ENCODE measurements around the gene DMGDH. TPM values are rescaled to one million over a fixed set of nuclear protein-coding genes. Genes with fewer than 3 reads are reported as not detected.

Gene DMGDH
- total RNA-seq, 1 donor from 2014 or later: 0.36 TPM

DNA sequence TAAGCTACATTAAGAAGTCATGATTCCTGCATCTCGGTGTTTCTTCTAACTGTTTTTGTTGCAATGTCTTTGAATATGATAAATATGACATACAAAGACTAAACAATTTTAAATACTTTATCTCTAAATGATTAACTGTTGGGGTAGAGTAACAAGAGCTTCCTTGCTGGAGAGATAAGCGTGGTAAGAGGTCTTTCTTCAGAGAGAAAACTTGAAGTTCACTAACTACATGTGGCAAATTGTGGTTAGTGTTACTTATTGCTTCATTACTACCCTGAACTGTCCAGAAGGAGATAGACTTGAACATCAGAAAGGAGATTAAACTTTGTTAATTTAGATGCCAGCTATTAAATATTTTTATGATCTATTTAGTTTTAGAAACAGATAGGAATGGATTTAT, 77.3 kb downstream of the DMGDH start:
- TF ChIP-seq, protein P1, sequence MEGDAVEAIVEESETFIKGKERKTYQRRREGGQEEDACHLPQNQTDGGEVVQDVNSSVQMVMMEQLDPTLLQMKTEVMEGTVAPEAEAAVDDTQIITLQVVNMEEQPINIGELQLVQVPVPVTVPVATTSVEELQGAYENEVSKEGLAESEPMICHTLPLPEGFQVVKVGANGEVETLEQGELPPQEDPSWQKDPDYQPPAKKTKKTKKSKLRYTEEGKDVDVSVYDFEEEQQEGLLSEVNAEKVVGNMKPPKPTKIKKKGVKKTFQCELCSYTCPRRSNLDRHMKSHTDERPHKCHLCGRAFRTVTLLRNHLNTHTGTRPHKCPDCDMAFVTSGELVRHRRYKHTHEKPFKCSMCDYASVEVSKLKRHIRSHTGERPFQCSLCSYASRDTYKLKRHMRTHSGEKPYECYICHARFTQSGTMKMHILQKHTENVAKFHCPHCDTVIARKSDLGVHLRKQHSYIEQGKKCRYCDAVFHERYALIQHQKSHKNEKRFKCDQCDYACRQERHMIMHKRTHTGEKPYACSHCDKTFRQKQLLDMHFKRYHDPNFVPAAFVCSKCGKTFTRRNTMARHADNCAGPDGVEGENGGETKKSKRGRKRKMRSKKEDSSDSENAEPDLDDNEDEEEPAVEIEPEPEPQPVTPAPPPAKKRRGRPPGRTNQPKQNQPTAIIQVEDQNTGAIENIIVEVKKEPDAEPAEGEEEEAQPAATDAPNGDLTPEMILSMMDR (IDR thresholded peaks at IDR 0.05; ENCODE audit: unreplicated experiment): no peak
- Mint-ChIP-seq H3K36me3 (ENCODE audit: low read depth, unreplicated experiment) (no peaks in the 10 kb centered on the region), H3K27me3 (ENCODE audit: unreplicated experiment) (no peaks in the 10 kb centered on the region), H3K27ac (ENCODE audit: unreplicated experiment) (no peak overlapping the region), H3K4me1 (ENCODE audit: unreplicated experiment) (no peaks in the 10 kb centered on the region), H3K9me3 (ENCODE audit: unreplicated experiment) (no peaks in the 10 kb centered on the region), H3K4me3 (ENCODE audit: unreplicated experiment) (no peak overlapping the region)
- DNase-seq (ENCODE audit: low spot score): no peak

DNA sequence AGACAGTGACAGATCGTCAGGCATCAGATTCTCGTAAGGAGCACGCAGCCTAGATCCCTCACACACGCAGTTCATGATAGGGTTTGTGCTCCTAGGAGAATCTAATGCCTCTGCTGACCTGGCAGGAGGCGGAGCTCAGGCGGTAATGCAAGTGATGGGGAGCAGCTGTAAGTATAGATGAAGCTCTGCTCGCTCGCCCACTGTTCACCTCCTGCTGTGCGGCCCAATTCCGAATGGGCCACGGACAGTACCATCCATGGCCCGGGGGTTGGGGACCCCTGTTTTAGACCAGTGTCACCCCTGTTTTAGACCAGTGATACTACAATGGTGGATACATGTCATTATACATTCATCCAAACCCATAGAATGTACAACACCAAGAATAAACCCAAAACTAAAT, 80.4 kb downstream of the DMGDH start:
- Mint-ChIP-seq H3K27me3 (ENCODE audit: unreplicated experiment) (no peaks in the 10 kb centered on the region), H3K4me3 (ENCODE audit: unreplicated experiment) (no peak overlapping the region), H3K4me1 (ENCODE audit: unreplicated experiment) (peaks cover 7% of the 10 kb centered on the region), H3K36me3 (ENCODE audit: low read depth, unreplicated experiment) (no peaks in the 10 kb centered on the region), H3K27ac (ENCODE audit: unreplicated experiment) (no peak overlapping the region), H3K9me3 (ENCODE audit: unreplicated experiment) (no peaks in the 10 kb centered on the region)
- DNase-seq (ENCODE audit: low spot score): no peak
- TF ChIP-seq, protein P1 (IDR thresholded peaks at IDR 0.05; ENCODE audit: unreplicated experiment): no peak

- Mint-ChIP-seq H3K4me1 (ENCODE audit: unreplicated experiment) (peaks cover 14% of the 10 kb centered on the region), H3K36me3 (ENCODE audit: low read depth, unreplicated experiment) (no peaks in the 10 kb centered on the region), H3K9me3 (ENCODE audit: unreplicated experiment) (no peaks in the 10 kb centered on the region), H3K27me3 (ENCODE audit: unreplicated experiment) (no peaks in the 10 kb centered on the region), H3K27ac (ENCODE audit: unreplicated experiment) (no peak overlapping the region), H3K4me3 (ENCODE audit: unreplicated experiment) (peak overlapping the region; percentile 93)
- TF ChIP-seq, protein P1 (IDR thresholded peaks at IDR 0.05; ENCODE audit: unreplicated experiment): no peak
- DNase-seq (ENCODE audit: low spot score): no peak
Observed at GRCh38 chr5:78985725-78986223, 83.7 kb downstream of the DMGDH start.

GRCh38 chr5:78985116-78985724, 84.3 kb downstream of the DMGDH start, which contains the start of gene ARSB:
ARSB (minus strand) TSS chr5:78985310; CDS start chr5:78985248, 62 bp downstream.
- Mint-ChIP-seq H3K9me3 (ENCODE audit: unreplicated experiment) (no peaks in the 10 kb centered on the region), H3K27ac (ENCODE audit: unreplicated experiment) (peak within 1 kb of the TSS; percentile 48), H3K4me1 (ENCODE audit: unreplicated experiment) (peaks cover 14% of the 10 kb centered on the region), H3K36me3 (ENCODE audit: low read depth, unreplicated experiment) (no peaks in the 10 kb centered on the region), H3K27me3 (ENCODE audit: unreplicated experiment) (no peaks in the 10 kb centered on the region), H3K4me3 (ENCODE audit: unreplicated experiment) (peak within 1 kb of the TSS; percentile 93)
- TF ChIP-seq, protein P1 (IDR thresholded peaks at IDR 0.05; ENCODE audit: unreplicated experiment): no peak
- peak; percentile 58 for DNase-seq (ENCODE audit: low spot score)

GRCh38 chr5:78984439-78985115, 84.9 kb downstream of the DMGDH start:
- peak; percentile 87 for DNase-seq (ENCODE audit: low spot score)
- Mint-ChIP-seq H3K9me3 (ENCODE audit: unreplicated experiment) (no peaks in the 10 kb centered on the region), H3K4me1 (ENCODE audit: unreplicated experiment) (peaks cover 14% of the 10 kb centered on the region), H3K36me3 (ENCODE audit: low read depth, unreplicated experiment) (no peaks in the 10 kb centered on the region), H3K4me3 (ENCODE audit: unreplicated experiment) (peak overlapping the region; percentile 89), H3K27ac (ENCODE audit: unreplicated experiment) (peak overlapping the region; percentile 48), H3K27me3 (ENCODE audit: unreplicated experiment) (no peaks in the 10 kb centered on the region)
- TF ChIP-seq, protein P1 (IDR thresholded peaks at IDR 0.05; ENCODE audit: unreplicated experiment): no peak

Data from endothelial cell (in vitro differentiated cells).